Liver (tissue), 9 donors: ENCODE data around the gene TNS3. TPM values are rescaled to one million over a fixed set of nuclear protein-coding genes. Genes with fewer than 3 reads are reported as not detected.

ENCODE experiments used
- DNase-seq: peaks from one replicate; pipeline ENCODE4 v3.0.0-alpha.2; 2017; ENCODE audit warnings: low spot score
- H3K27ac ChIP-seq, 2 donors: one replicate each; pipeline ENCODE4 v1.7.0; 2013; ENCODE audit warnings: inconsistent platforms in 2 of 2, low read length in 2 of 2, control low read depth in 1 of 2, low read depth in 1 of 2, mild to moderate bottlenecking in 1 of 2
- H3K27me3 ChIP-seq, 4 donors: one replicate each; pipeline versions ENCODE4 v1.6.1 to v1.7.0; 2013; ENCODE audit warnings: low read length in 3 of 4, inconsistent platforms in 1 of 4, mild to moderate bottlenecking in 1 of 4, moderate library complexity in 1 of 4; ENCODE audit not compliant: control insufficient read depth in 4 of 4, insufficient read depth in 4 of 4
- H3K36me3 ChIP-seq, 4 donors: one replicate each; pipeline versions ENCODE4 v1.6.1 to v1.7.0; 2013; ENCODE audit warnings: low read length in 3 of 4, mild to moderate bottlenecking in 3 of 4, low read depth in 1 of 4, moderate library complexity in 1 of 4; ENCODE audit not compliant: control insufficient read depth in 4 of 4, insufficient read depth in 3 of 4
- H3K4me1 ChIP-seq, 4 donors: one replicate each; pipeline versions ENCODE4 v1.6.1 to v1.7.0; 2013; ENCODE audit warnings: low read length in 3 of 4, mild to moderate bottlenecking in 3 of 4, moderate library complexity in 1 of 4; ENCODE audit not compliant: control insufficient read depth in 4 of 4, insufficient read depth in 4 of 4
- H3K4me3 ChIP-seq, 3 donors: one replicate each; pipeline versions ENCODE4 v1.6.1 to v1.7.0; 2013; ENCODE audit warnings: low read length in 3 of 3, control low read depth in 1 of 3, low read depth in 1 of 3, mild to moderate bottlenecking in 1 of 3
- H3K9ac ChIP-seq, 2 donors: one replicate each; pipeline ENCODE4 v1.7.0; 2013; ENCODE audit warnings: low read length in 2 of 2, mild to moderate bottlenecking in 2 of 2, moderate library complexity in 2 of 2, control low read depth in 1 of 2, low read depth in 1 of 2
- H3K9me3 ChIP-seq, 4 donors: one replicate each; pipeline versions ENCODE4 v1.6.1 to v1.7.0; 2013; ENCODE audit warnings: low read length in 3 of 4; ENCODE audit not compliant: control insufficient read depth in 4 of 4
- EGR1 ChIP-seq, 2 donors: IDR thresholded peaks; 2 replicates each; pipeline ENCODE4 v1.6.1; 2016 to 2018; ENCODE audit warnings: antibody characterized with exemption in 2 of 2, low read depth in 2 of 2
- FOXA1 ChIP-seq: IDR thresholded peaks from 2 replicates; pipeline ENCODE4 v1.6.1; 2016; ENCODE audit warnings: antibody characterized with exemption
- FOXA2 ChIP-seq: IDR thresholded peaks from 2 replicates; pipeline ENCODE4 v1.6.1; 2016; ENCODE audit warnings: antibody characterized with exemption
- GABPA ChIP-seq, 2 donors: IDR thresholded peaks in 1 of 2; conservative IDR thresholded peaks in 1 of 2; 2 replicates each; pipeline ENCODE4 v1.6.1; 2016; ENCODE audit warnings: antibody characterized with exemption in 2 of 2, mild to moderate bottlenecking in 1 of 2, moderate library complexity in 1 of 2
- HNF4A ChIP-seq, 2 donors: conservative IDR thresholded peaks; 2 replicates each; pipeline ENCODE4 v1.6.1; 2016; ENCODE audit warnings: antibody characterized with exemption in 2 of 2, mild to moderate bottlenecking in 2 of 2
- HNF4G ChIP-seq: IDR thresholded peaks from 2 replicates; pipeline ENCODE4 v1.6.1; 2016; ENCODE audit warnings: antibody characterized with exemption
- JUND ChIP-seq, 2 donors: IDR thresholded peaks; 2 replicates each; pipeline ENCODE4 v1.6.1; 2016; ENCODE audit warnings: antibody characterized with exemption in 2 of 2
- MAX ChIP-seq: IDR thresholded peaks from 2 replicates; pipeline ENCODE4 v1.6.1; 2016; ENCODE audit warnings: antibody characterized with exemption
- NR2F2 ChIP-seq: IDR thresholded peaks from 2 replicates; pipeline ENCODE4 v1.6.1; 2016; ENCODE audit warnings: antibody characterized with exemption
- RAD21 ChIP-seq, 2 donors: IDR thresholded peaks; 2 replicates each; pipeline ENCODE4 v1.6.1; 2016; ENCODE audit warnings: antibody characterized with exemption in 2 of 2, mild to moderate bottlenecking in 2 of 2
- REST ChIP-seq: IDR thresholded peaks from 2 replicates; pipeline ENCODE4 v1.6.1; 2016; ENCODE audit warnings: antibody characterized with exemption, mild to moderate bottlenecking
- RXRA ChIP-seq, 2 donors: IDR thresholded peaks; 2 replicates each; pipeline ENCODE4 v1.6.1; 2017 to 2018; ENCODE audit warnings: antibody characterized with exemption in 2 of 2, mild to moderate bottlenecking in 1 of 2
- SP1 ChIP-seq: IDR thresholded peaks from 2 replicates; pipeline ENCODE4 v1.6.1; 2018; ENCODE audit warnings: antibody characterized with exemption, mild to moderate bottlenecking
- TAF1 ChIP-seq: conservative IDR thresholded peaks from 2 replicates; pipeline ENCODE4 v1.6.1; 2016; ENCODE audit warnings: antibody characterized with exemption, mild to moderate bottlenecking
- YY1 ChIP-seq: IDR thresholded peaks from 2 replicates; pipeline ENCODE4 v1.6.1; 2016; ENCODE audit warnings: antibody characterized with exemption, mild to moderate bottlenecking
- ZBTB33 ChIP-seq: IDR thresholded peaks from 2 replicates; pipeline ENCODE4 v1.6.1; 2016; ENCODE audit warnings: antibody characterized with exemption
- WGBS: extraction: QIAGEN DNeasy Blood & Tissue Kit; methylation state at CpG from one replicate; pipeline ENCODE4 v1.1.7; 2013; 5-methylcytosine and 5-hydroxymethylcytosine counted together
- polyA plus RNA-seq, 2 donors: library from polyadenylated mRNA; stranded (reverse) in 1 of 2; unstranded in 1 of 2; fragments of 200-250 nt in 1 of 2; fragments of >200 nt in 1 of 2; fragmentation: Nextera tagmentation in 1 of 2; extraction: Ambion mirVana in 1 of 2; gene quantifications; one replicate each; pipeline versions ENCODE4 v1.2.1 to v1.2.3, GENCODE V29; 2013 to 2015
- total RNA-seq, 2 donors: library from RNA; depleted of rRNA; stranded (reverse); fragments of >200 nt; gene quantifications; one replicate each; pipeline ENCODE4 v1.2.3, GENCODE V29; 2014
- TF ChIP-seq, protein P1 (sequence below): IDR thresholded peaks from 2 replicates; pipeline ENCODE4 v1.6.1; 2016; ENCODE audit warnings: antibody characterized with exemption
- TF ChIP-seq, protein P2 (sequence below): fragments of 150-350 bp; IDR thresholded peaks from 2 replicates; pipeline ENCODE4 v1.5.1; 2017; ENCODE audit warnings: improper control_type of control experiment, low read depth, low read length; ENCODE audit not compliant: missing input control
- donor health status: healthy.
- donor health status: healthy.
- donor health status: healthy.
- donor health status: healthy.
- donor health status: healthy.

The TNS3 gene
- total and polyA plus RNA-seq, 4 donors: 16.8 to 100 (median 29.5) TPM

GRCh38 chr7:47401611-47402570 lies 180.0 kb downstream of the TNS3 start:
- H3K27ac ChIP-seq: no peak overlapping the region
- H3K9me3 ChIP-seq: no peaks in the 10 kb centered on the region
- TF ChIP-seq JUND (IDR thresholded peaks at IDR 0.05) (no peak), HNF4G (no peak), YY1 (no peak), FOXA2 (no peak), REST (no peak), RXRA (IDR thresholded peaks at IDR 0.05) (no peak), EGR1 (IDR thresholded peaks at IDR 0.05; ENCODE audit: low read depth in 2 of 2) (no peak), SP1 (no peak), TAF1 (no peak), NR2F2 (no peak), FOXA1 (no peak), HNF4A (conservative IDR thresholded peaks at IDR 0.05) (no peak), MAX (no peak), RAD21 (IDR thresholded peaks at IDR 0.05) (no peak), GABPA (IDR thresholded peaks at IDR 0.05 in 1 of 2, conservative IDR thresholded peaks at IDR 0.05 in 1 of 2) (no peak), ZBTB33 (no peak)
- TF ChIP-seq, protein P1, sequence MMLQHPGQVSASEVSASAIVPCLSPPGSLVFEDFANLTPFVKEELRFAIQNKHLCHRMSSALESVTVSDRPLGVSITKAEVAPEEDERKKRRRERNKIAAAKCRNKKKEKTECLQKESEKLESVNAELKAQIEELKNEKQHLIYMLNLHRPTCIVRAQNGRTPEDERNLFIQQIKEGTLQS: no peak
- TF ChIP-seq, protein P2, sequence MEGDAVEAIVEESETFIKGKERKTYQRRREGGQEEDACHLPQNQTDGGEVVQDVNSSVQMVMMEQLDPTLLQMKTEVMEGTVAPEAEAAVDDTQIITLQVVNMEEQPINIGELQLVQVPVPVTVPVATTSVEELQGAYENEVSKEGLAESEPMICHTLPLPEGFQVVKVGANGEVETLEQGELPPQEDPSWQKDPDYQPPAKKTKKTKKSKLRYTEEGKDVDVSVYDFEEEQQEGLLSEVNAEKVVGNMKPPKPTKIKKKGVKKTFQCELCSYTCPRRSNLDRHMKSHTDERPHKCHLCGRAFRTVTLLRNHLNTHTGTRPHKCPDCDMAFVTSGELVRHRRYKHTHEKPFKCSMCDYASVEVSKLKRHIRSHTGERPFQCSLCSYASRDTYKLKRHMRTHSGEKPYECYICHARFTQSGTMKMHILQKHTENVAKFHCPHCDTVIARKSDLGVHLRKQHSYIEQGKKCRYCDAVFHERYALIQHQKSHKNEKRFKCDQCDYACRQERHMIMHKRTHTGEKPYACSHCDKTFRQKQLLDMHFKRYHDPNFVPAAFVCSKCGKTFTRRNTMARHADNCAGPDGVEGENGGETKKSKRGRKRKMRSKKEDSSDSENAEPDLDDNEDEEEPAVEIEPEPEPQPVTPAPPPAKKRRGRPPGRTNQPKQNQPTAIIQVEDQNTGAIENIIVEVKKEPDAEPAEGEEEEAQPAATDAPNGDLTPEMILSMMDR: no peak
- H3K9ac ChIP-seq: no peak overlapping the region
- peaks cover 2 to 19% (median 14%) of the 10 kb centered on the region in 4 donors for H3K4me1 ChIP-seq
- H3K36me3 ChIP-seq: peaks cover 10 to 51% (median 29%) of the 10 kb centered on the region in 4 donors
- H3K4me3 ChIP-seq: no peak overlapping the region
- no peak for DNase-seq
- WGBS: 92% methylated on average over 17 of the region's 17 CpGs
- H3K27me3 ChIP-seq: no peaks in the 10 kb centered on the region
